K562 (cell line): ENCODE measurements around the gene VPS26A. TPM values are rescaled to one million over a fixed set of nuclear protein-coding genes. Genes with fewer than 3 reads are reported as not detected.

ENCODE experiments used
- ATAC-seq: fragments of 200-7000 bp; cut with Tn5 transposase; 3 replicates; pipeline ENCODE4 v1.9.1; 2020; ENCODE audit warnings: moderate library complexity
- BruUV-seq: library from RNA; stranded (reverse); fragments of 400-500 nt; replicated peaks from 2 replicates; lab custom pipeline; 2021; lab: Mats Ljungman, UMichigan
- CTCF ChIA-PET: fragments of 300-600 bp; formaldehyde crosslinking; extraction: SDS; loops from one replicate; lab custom pipeline; 2021; ENCODE audit warnings: low intra/inter-chr PET ratio; lab: Yijun Ruan, JAX
- POLR2A ChIA-PET: fragments of 300-600, 350-650 bp; sonication (Branson Sonifier 250); formaldehyde crosslinking; extraction: SDS; loops from one replicate; lab custom pipeline; 2021; ENCODE audit warnings: antibody characterized with exemption, inconsistent platforms; lab: Yijun Ruan, JAX
- DNase-seq, 4 experiments: peaks; one replicate each; pipeline versions ENCODE4 v3.0.0 to v3.0.0-alpha.2; 2011 to 2018; ENCODE audit warnings: low spot score in 3 of 4, mixed read lengths in 3 of 4; ENCODE audit errors: extremely low read depth in 1 of 4
- FAIRE-seq: peaks from 2 replicates; lab custom pipeline; 2011; peaks lifted over from hg19 to GRCh38; lab: Jason Lieb, UNC
- H2AFZ ChIP-seq: 2 replicates; pipeline ENCODE4 v1.6.0; 2011; ENCODE audit warnings: low read depth, low read length, control low read depth, inconsistent platforms
- H3K27ac ChIP-seq: fragments of 200-600 bp; 3 replicates; pipeline ENCODE4 v1.8.0; 2011; ENCODE audit warnings: low read depth, mild to moderate bottlenecking, control low read depth, inconsistent platforms, low read length, moderate library complexity, mixed read lengths; ENCODE audit errors: extremely low read depth
- H3K27me3 ChIP-seq, 2 experiments: fragments of 300-600 bp in 1 of 2; 2 replicates in 1 of 2; 3 replicates in 1 of 2; pipeline versions ENCODE4 v1.6.0 to v1.8.0; 2011; ENCODE audit warnings: inconsistent platforms in 2 of 2, low read length in 2 of 2, mild to moderate bottlenecking in 1 of 2, mixed read lengths in 1 of 2, moderate library complexity in 1 of 2; ENCODE audit not compliant: control insufficient read depth in 2 of 2, insufficient read depth in 2 of 2
- H3K36me3 ChIP-seq: fragments of 300-600 bp; 3 replicates; pipeline ENCODE4 v1.8.0; 2011; ENCODE audit warnings: mild to moderate bottlenecking, low read length, inconsistent platforms; ENCODE audit not compliant: control insufficient read depth, insufficient read depth
- H3K4me1 ChIP-seq, 2 experiments: fragments of 200-600 bp in 1 of 2; replicated peaks in 1 of 2; 2 replicates in 1 of 2; 3 replicates in 1 of 2; pipeline versions ENCODE4 v1.5.1 to v1.8.0; 2011; ENCODE audit warnings: inconsistent platforms in 2 of 2, low read length in 2 of 2, mild to moderate bottlenecking in 1 of 2, mixed read lengths in 1 of 2, moderate library complexity in 1 of 2; ENCODE audit not compliant: control insufficient read depth in 2 of 2, insufficient read depth in 2 of 2
- H3K4me2 ChIP-seq: 2 replicates; pipeline ENCODE4 v1.6.1; 2011; ENCODE audit warnings: low read length, control low read depth, inconsistent platforms, mixed read lengths; ENCODE audit not compliant: insufficient read depth
- H3K4me3 ChIP-seq: fragments of 200-600 bp; sonication (generic), shearing (Covaris generic); 2 replicates; pipeline ENCODE4 v1.5.1; 2016; ENCODE audit warnings: control low read depth, inconsistent platforms
- H3K79me2 ChIP-seq: fragments of 200-600 bp; 3 replicates; pipeline ENCODE4 v1.8.0; 2011; ENCODE audit warnings: low read length, inconsistent platforms; ENCODE audit not compliant: control insufficient read depth, insufficient read depth
- H3K9ac ChIP-seq, 2 experiments: 2 replicates each; pipeline versions ENCODE4 v1.6.0 to v1.6.1; 2011; ENCODE audit warnings: low read depth in 2 of 2, low read length in 2 of 2, control low read depth in 1 of 2, inconsistent platforms in 1 of 2, mild to moderate bottlenecking in 1 of 2, mixed read lengths in 1 of 2; ENCODE audit not compliant: insufficient read depth in 1 of 2
- H3K9me1 ChIP-seq: one replicate; pipeline ENCODE4 v1.6.0; 2011; ENCODE audit warnings: inconsistent platforms, mild to moderate bottlenecking, low read length, moderate library complexity; ENCODE audit not compliant: control insufficient read depth, insufficient read depth
- H3K9me3 ChIP-seq: replicated peaks from 2 replicates; pipeline ENCODE4 v1.5.1; 2011; ENCODE audit warnings: low read depth, low read length, inconsistent platforms; ENCODE audit not compliant: control insufficient read depth, insufficient read depth
- H4K20me1 ChIP-seq: replicated peaks from 2 replicates; pipeline ENCODE4 v1.6.1; 2011; ENCODE audit warnings: low read length, inconsistent platforms, mixed read lengths; ENCODE audit not compliant: control insufficient read depth, insufficient read depth
- ASH1L ChIP-seq: fragments of 450-650 bp; IDR thresholded peaks from 2 replicates; pipeline ENCODE4 v1.6.1; 2018; ENCODE audit warnings: borderline replicate concordance, mild to moderate bottlenecking, low read depth; ENCODE audit not compliant: partially characterized antibody
- CEBPG ChIP-seq, 3 experiments: fragments of 200-800 bp in 1 of 3; sonication (Bioruptor generic) in 1 of 3; sonication (generic) in 1 of 3; formaldehyde crosslinking in 1 of 3; IDR thresholded peaks in 2 of 3; conservative IDR thresholded peaks in 1 of 3; 2 replicates each; pipeline versions ENCODE4 v1.6.1 to v1.8.0; 2016 to 2022; ENCODE audit warnings: missing compliant biosample characterization in 2 of 3, missing genetic modification characterization in 2 of 3, mild to moderate bottlenecking in 1 of 3, missing genetic modification reagents in 1 of 3
- CXXC5 ChIP-seq: fragments of 250-450 bp; sonication (Bioruptor Pico); IDR thresholded peaks from 2 replicates; pipeline ENCODE4 v1.8.0; 2022; ENCODE audit warnings: inconsistent platforms, mild to moderate bottlenecking, moderate library complexity
- DMBX1 ChIP-seq: fragments of 250-450 bp; sonication (Bioruptor Pico); IDR thresholded peaks from 2 replicates; pipeline ENCODE4 v1.8.0; 2022; ENCODE audit warnings: inconsistent platforms, mild to moderate bottlenecking, moderate library complexity, borderline replicate concordance
- HDAC2 ChIP-seq: fragments of 450-650 bp; IDR thresholded peaks from 2 replicates; pipeline ENCODE4 v1.6.1; 2016; ENCODE audit warnings: mild to moderate bottlenecking
- HMG20A ChIP-seq: fragments of 450-650 bp; formaldehyde crosslinking; conservative IDR thresholded peaks from 2 replicates; pipeline ENCODE4 v1.4.0; 2020; ENCODE audit warnings: mild to moderate bottlenecking, mixed read lengths
- HNRNPK ChIP-seq: fragments of 200-400 bp; formaldehyde crosslinking; IDR thresholded peaks from one replicate; pipeline ENCODE4 v1.6.1; 2018; ENCODE audit warnings: mild to moderate bottlenecking, low read depth, low read length; ENCODE audit not compliant: poor library complexity, severe bottlenecking
- KDM4B ChIP-seq, 2 experiments: fragments of 450-650 bp in 1 of 2; sonication (generic) in 1 of 2; IDR thresholded peaks; 2 replicates each; pipeline ENCODE4 v1.6.1; 2016 to 2017; ENCODE audit warnings: borderline replicate concordance in 2 of 2, antibody characterized with exemption in 1 of 2, low read depth in 1 of 2, mild to moderate bottlenecking in 1 of 2
- NR2C2 ChIP-seq, 2 experiments: fragments of 200-800 bp in 1 of 2; sonication (Bioruptor generic) in 1 of 2; sonication (generic) in 1 of 2; formaldehyde crosslinking in 1 of 2; IDR thresholded peaks; 2 replicates each; pipeline versions ENCODE4 v1.6.1 to v1.8.0; 2016 to 2022; ENCODE audit warnings: mild to moderate bottlenecking in 1 of 2, missing compliant biosample characterization in 1 of 2, missing genetic modification characterization in 1 of 2, missing genetic modification reagents in 1 of 2
- NR4A1 ChIP-seq, 2 experiments: fragments of 250-450 bp in 1 of 2; fragments of 450-650 bp in 1 of 2; sonication (Bioruptor Pico) in 1 of 2; IDR thresholded peaks; 2 replicates each; pipeline versions ENCODE4 v1.4.0 to v1.6.1; 2016 to 2020; ENCODE audit warnings: mild to moderate bottlenecking in 2 of 2, missing compliant biosample characterization in 1 of 2, missing genetic modification characterization in 1 of 2, moderate library complexity in 1 of 2
- NUFIP1 ChIP-seq: fragments of 450-650 bp; IDR thresholded peaks from 2 replicates; pipeline ENCODE4 v1.6.1; 2018; ENCODE audit not compliant: partially characterized antibody
- SOX6 ChIP-seq: fragments of 450-650 bp; IDR thresholded peaks from 2 replicates; pipeline ENCODE4 v1.6.1; 2014; ENCODE audit warnings: mild to moderate bottlenecking
- ZKSCAN8 ChIP-seq: fragments of 200-800 bp; sonication (Bioruptor generic); IDR thresholded peaks from 2 replicates; pipeline ENCODE4 v1.6.1; 2016; ENCODE audit warnings: missing genetic modification characterization, missing compliant biosample characterization
- WGBS: fragments of 100-300 bp; shearing (Covaris generic); methylation state at CpG from one replicate; pipeline ENCODE4 v1.1.6; 2016; ENCODE audit warnings: low coverage, mixed read lengths; ENCODE audit not compliant: insufficient coverage; ENCODE audit errors: missing lambda C conversion rate; 5-methylcytosine and 5-hydroxymethylcytosine counted together
- in situ Hi-C: fragments of 300-500 bp; cut with MboI; formaldehyde crosslinking; loops from 4 replicates; pipeline ENCODE4 v1.15.0; 2018; ENCODE audit warnings: inconsistent platforms, mixed read lengths
- intact Hi-C: fragments of 100-400 bp; cut with micrococcal nuclease; formaldehyde crosslinking; loops from 2 replicates; pipeline ENCODE4 v1.14.2; 2022
- polyA plus RNA-seq, 8 experiments: library from polyadenylated mRNA; depleted of rRNA in 4 of 8; stranded (reverse) in 5 of 8; unstranded in 3 of 8; fragments of >200 nt; fragmentation: Nextera tagmentation in 2 of 8; fragmentation: Illumina TruSeq in 1 of 8; extraction: Ambion mirVana in 2 of 8; extraction: Trizol in 1 of 8; gene quantifications; 2 replicates each; pipeline versions ENCODE4 v1.2.1 to v1.2.3, GENCODE V29; 2011 to 2014; ENCODE audit warnings: inconsistent platforms in 1 of 8, missing spikeins in 1 of 8
- total RNA-seq, 7 experiments: library from RNA; depleted of rRNA in 6 of 7; stranded (reverse); fragments of >200 nt in 6 of 7; fragmentation: Illumina TruSeq in 2 of 7; extraction: Trizol in 2 of 7; gene quantifications; 2 replicates each; pipeline versions ENCODE4 v1.2.1 to v1.2.3, GENCODE V29; 2011 to 2021; ENCODE audit warnings: low replicate concordance in 1 of 7
- TF ChIP-seq, protein P1 (sequence below): fragments of 450-650 bp; formaldehyde crosslinking; IDR thresholded peaks from 2 replicates; pipeline ENCODE4 v1.4.0; 2022; ENCODE audit warnings: mild to moderate bottlenecking, moderate library complexity
- TF ChIP-seq, protein P2 (sequence below): sonication (generic); formaldehyde crosslinking; IDR thresholded peaks from 2 replicates; pipeline ENCODE4 v1.4.0; 2020; ENCODE audit warnings: mild to moderate bottlenecking, missing genetic modification reagents
- TF ChIP-seq, protein P3 (sequence below), 2 experiments: fragments of 250-450 bp in 1 of 2; fragments of 450-650 bp in 1 of 2; sonication (Bioruptor Pico) in 1 of 2; IDR thresholded peaks; 2 replicates each; pipeline versions ENCODE4 v1.6.1 to v1.8.0; 2016 to 2021; ENCODE audit warnings: mild to moderate bottlenecking in 2 of 2, moderate library complexity in 2 of 2, missing compliant biosample characterization in 1 of 2, missing genetic modification characterization in 1 of 2

The VPS26A gene
- total and polyA plus RNA-seq, 9 of the 15 experiments (the other 6 are each of a cell fraction or from before 2014, with no cell fraction given): 47.1 to 137 (median 69.3) TPM

DNA sequence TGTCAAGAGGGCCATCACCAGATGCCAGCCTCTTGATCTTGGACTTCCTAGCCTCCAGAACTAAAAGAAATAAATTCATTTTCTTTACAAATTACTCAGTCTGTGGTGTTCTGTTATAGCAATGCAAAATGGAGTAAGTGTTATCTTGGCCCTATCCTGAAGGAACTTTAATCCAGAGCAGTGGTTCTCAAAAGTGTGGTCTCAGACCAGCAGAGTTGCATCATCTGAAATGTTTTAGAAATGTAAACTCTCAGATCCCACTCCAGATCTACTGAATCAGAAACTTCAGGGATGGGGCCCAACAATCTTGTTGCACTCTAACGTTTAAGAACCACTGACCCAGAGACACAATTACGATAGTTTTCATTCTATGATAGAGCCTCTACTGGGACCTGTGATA lies 52.8 kb downstream of the VPS26A start:
- POLR2A ChIA-PET: no interaction called here
- Histone ChIP-seq H3K4me1 (peaks cover 7 to 8% of the 10 kb centered on the region in 2 experiments; a peak in 3 of 5 replicates), H3K79me2 (peaks cover 26% of the 10 kb centered on the region), H3K9me3 (no peaks in the 10 kb centered on the region), H4K20me1 (peaks cover 4% of the 10 kb centered on the region; the same call in 1 of the 2 replicates), H3K4me2 (no peak overlapping the region), H3K36me3 (peaks cover 13% of the 10 kb centered on the region; the same call in 1 of the 3 replicates), H3K9ac (no peak overlapping the region), H3K4me3 (no peak overlapping the region), H3K27ac (no peak overlapping the region), H3K9me1 (no peaks in the 10 kb centered on the region), H3K27me3 (no peaks in the 10 kb centered on the region), H2AFZ (peak overlapping the region; percentile 53)
- no peak for FAIRE-seq
- no peak for DNase-seq
- intact Hi-C loops (no loop called here), in situ Hi-C loops (no loop called here)
- ATAC-seq: no peak
- CTCF ChIA-PET: no interaction called here
- BruUV-seq: no TSS peak
- 38% methylated on average over 2 of the region's 2 CpGs for WGBS
- TF ChIP-seq CEBPG (CRISPR knock-in tag; IDR thresholded peaks at IDR 0.05) (peak; percentile 55), CEBPG (tag; conservative IDR thresholded peaks at IDR 0.05 in 1 of 2, IDR thresholded peaks at IDR 0.05 in 1 of 2) (peak; percentile 16 to 75; a peak in 2 of 4 replicates), CXXC5 (CRISPR knock-in tag) (peak; percentile 49; the same call in 1 of the 2 replicates), HDAC2 (no peak), ZKSCAN8 (no peak), NR4A1 (CRISPR knock-in tag; IDR thresholded peaks at IDR 0.05) (no peak), NR4A1 (tag; IDR thresholded peaks at IDR 0.05) (no peak), HNRNPK (no peak), NR2C2 (CRISPR knock-in tag; IDR thresholded peaks at IDR 0.05) (no peak), NR2C2 (tag; IDR thresholded peaks at IDR 0.05) (no peak), DMBX1 (0 out of 2 replicates have a peak, but pooled peaks have one; percentile 32), ASH1L (no peak), HMG20A (CRISPR knock-in tag) (no peak), NUFIP1 (no peak), KDM4B (IDR thresholded peaks at IDR 0.05; ENCODE audit: borderline replicate concordance in 2 of 2, low read depth in 1 of 2) (no peak), SOX6 (no peak)
- TF ChIP-seq, protein P1, sequence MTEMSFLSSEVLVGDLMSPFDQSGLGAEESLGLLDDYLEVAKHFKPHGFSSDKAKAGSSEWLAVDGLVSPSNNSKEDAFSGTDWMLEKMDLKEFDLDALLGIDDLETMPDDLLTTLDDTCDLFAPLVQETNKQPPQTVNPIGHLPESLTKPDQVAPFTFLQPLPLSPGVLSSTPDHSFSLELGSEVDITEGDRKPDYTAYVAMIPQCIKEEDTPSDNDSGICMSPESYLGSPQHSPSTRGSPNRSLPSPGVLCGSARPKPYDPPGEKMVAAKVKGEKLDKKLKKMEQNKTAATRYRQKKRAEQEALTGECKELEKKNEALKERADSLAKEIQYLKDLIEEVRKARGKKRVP: peak; percentile 52; the same call in 1 of the 2 replicates
- TF ChIP-seq, protein P2, sequence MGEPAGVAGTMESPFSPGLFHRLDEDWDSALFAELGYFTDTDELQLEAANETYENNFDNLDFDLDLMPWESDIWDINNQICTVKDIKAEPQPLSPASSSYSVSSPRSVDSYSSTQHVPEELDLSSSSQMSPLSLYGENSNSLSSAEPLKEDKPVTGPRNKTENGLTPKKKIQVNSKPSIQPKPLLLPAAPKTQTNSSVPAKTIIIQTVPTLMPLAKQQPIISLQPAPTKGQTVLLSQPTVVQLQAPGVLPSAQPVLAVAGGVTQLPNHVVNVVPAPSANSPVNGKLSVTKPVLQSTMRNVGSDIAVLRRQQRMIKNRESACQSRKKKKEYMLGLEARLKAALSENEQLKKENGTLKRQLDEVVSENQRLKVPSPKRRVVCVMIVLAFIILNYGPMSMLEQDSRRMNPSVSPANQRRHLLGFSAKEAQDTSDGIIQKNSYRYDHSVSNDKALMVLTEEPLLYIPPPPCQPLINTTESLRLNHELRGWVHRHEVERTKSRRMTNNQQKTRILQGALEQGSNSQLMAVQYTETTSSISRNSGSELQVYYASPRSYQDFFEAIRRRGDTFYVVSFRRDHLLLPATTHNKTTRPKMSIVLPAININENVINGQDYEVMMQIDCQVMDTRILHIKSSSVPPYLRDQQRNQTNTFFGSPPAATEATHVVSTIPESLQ (CRISPR knock-in tag): no peak
- TF ChIP-seq, protein P3, sequence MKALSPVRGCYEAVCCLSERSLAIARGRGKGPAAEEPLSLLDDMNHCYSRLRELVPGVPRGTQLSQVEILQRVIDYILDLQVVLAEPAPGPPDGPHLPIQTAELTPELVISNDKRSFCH (CRISPR knock-in tag; IDR thresholded peaks at IDR 0.05): no peak
- TF ChIP-seq, protein P3 (tag; IDR thresholded peaks at IDR 0.05): no peak
